Measurements from ENCODE around the gene RGS7BP.

The RGS7BP gene

GRCh38 chr5:64637144-64637543 is 131.3 kb downstream of the RGS7BP start:
- Histone ChIP-seq H3K27me3 (ENCODE audit: insufficient read depth, low read length) (no peaks in the 10 kb centered on the region), H3K36me3 (ENCODE audit: insufficient read depth, low read depth, low read length) (no peaks in the 10 kb centered on the region), H3K27ac (ENCODE audit: low read length) (no peak overlapping the region), H3K9ac (ENCODE audit: low read depth, low read length) (no peak overlapping the region), H3K4me1 (ENCODE audit: insufficient read depth, low read length) (no peaks in the 10 kb centered on the region), H3K9me3 (ENCODE audit: insufficient read depth, low read depth, low read length) (no peaks in the 10 kb centered on the region), H3K4me3 (ENCODE audit: low read length) (no peak overlapping the region)

GRCh38 chr5:64637837-64638443 is 132.1 kb downstream of the RGS7BP start:
- Histone ChIP-seq H3K9ac (ENCODE audit: low read depth, low read length) (no peak overlapping the region), H3K4me3 (ENCODE audit: low read length) (peak overlapping the region; percentile 29; the same call in 1 of the 2 replicates)

DNA sequence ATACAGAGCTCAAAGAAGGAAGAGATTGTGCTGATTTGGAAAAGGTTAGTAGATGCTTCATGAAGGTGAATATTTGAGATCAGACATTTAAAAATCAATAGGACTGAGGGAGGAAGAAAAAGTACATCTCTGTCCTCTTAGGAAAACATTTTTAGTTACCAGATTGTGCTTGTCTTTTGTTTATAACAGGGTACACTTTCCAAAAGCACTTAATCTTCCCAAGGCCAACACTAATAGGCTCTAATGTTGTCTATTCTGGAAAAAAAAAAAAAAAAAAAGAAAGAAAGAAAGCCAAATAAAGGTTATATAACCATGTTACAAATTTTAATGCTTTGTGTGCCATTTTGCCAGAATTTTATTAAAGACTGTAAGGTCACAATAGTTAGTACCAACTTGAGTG is 139.0 kb downstream of the RGS7BP start:
- H3K9me3 ChIP-seq (ENCODE audit: insufficient read depth, low read depth, low read length) = no peaks in the 10 kb centered on the region; the same call in 1 of the 2 replicates
- H3K9ac ChIP-seq (ENCODE audit: low read depth, low read length) = no peak overlapping the region
- H3K36me3 ChIP-seq (ENCODE audit: insufficient read depth, low read depth, low read length) = no peaks in the 10 kb centered on the region
- H3K27ac ChIP-seq (ENCODE audit: low read length) = no peak overlapping the region
- H3K4me3 ChIP-seq (ENCODE audit: low read length) = no peak overlapping the region
- H3K4me1 ChIP-seq (ENCODE audit: insufficient read depth, low read length) = peaks cover 7% of the 10 kb centered on the region; the same call in 1 of the 2 replicates
- H3K27me3 ChIP-seq (ENCODE audit: insufficient read depth, low read length) = no peaks in the 10 kb centered on the region

More at GRCh38 chr5:64637837-64638443, 132.1 kb downstream of the RGS7BP start:
- H3K4me1 ChIP-seq (ENCODE audit: insufficient read depth, low read length) = no peaks in the 10 kb centered on the region
- no peaks in the 10 kb centered on the region for H3K9me3 ChIP-seq (ENCODE audit: insufficient read depth, low read depth, low read length)
- no peak overlapping the region for H3K27ac ChIP-seq (ENCODE audit: low read length)
- no peaks in the 10 kb centered on the region for H3K36me3 ChIP-seq (ENCODE audit: insufficient read depth, low read depth, low read length)
- H3K27me3 ChIP-seq (ENCODE audit: insufficient read depth, low read length) = no peaks in the 10 kb centered on the region

- H3K36me3 ChIP-seq (ENCODE audit: insufficient read depth, low read depth, low read length) = no peaks in the 10 kb centered on the region
Observed at GRCh38 chr5:64646169-64646568, 140.4 kb downstream of the RGS7BP start.

DNA sequence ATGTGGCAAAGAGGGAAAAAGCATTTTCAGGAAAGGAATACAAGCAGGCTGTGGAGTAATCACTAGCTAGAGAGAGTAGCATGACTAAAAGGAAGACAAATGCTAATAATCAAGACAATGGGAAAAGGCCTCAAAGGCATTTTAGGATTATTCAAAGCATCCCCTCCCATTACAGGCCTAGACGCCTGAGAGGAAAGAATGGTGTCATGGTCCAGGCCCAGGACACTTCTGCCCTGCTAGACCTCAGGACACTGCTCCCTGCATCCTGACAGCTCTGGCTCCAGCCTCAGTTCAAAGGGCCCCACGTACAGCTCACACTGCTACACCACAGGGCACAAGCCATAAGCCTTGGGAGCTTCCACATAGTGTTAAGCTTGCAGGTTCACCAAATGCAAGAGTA is 143.7 kb downstream of the RGS7BP start:
- peaks cover 4% of the 10 kb centered on the region for H3K9me3 ChIP-seq (ENCODE audit: insufficient read depth, low read depth, low read length)
- no peak overlapping the region for H3K27ac ChIP-seq (ENCODE audit: low read length)
- no peak overlapping the region for H3K9ac ChIP-seq (ENCODE audit: low read depth, low read length)
- H3K4me1 ChIP-seq (ENCODE audit: insufficient read depth, low read length) = peaks cover 7% of the 10 kb centered on the region; the same call in 1 of the 2 replicates
- no peaks in the 10 kb centered on the region for H3K36me3 ChIP-seq (ENCODE audit: insufficient read depth, low read depth, low read length)
- no peaks in the 10 kb centered on the region for H3K27me3 ChIP-seq (ENCODE audit: insufficient read depth, low read length)
- no peak overlapping the region for H3K4me3 ChIP-seq (ENCODE audit: low read length)

More at GRCh38 chr5:64646169-64646568, 140.4 kb downstream of the RGS7BP start:
- H3K9me3 ChIP-seq (ENCODE audit: insufficient read depth, low read depth, low read length) = peaks cover 4% of the 10 kb centered on the region
- no peak overlapping the region for H3K4me3 ChIP-seq (ENCODE audit: low read length)
- no peaks in the 10 kb centered on the region for H3K27me3 ChIP-seq (ENCODE audit: insufficient read depth, low read length)
- peaks cover 7% of the 10 kb centered on the region; the same call in 1 of the 2 replicates for H3K4me1 ChIP-seq (ENCODE audit: insufficient read depth, low read length)
- H3K27ac ChIP-seq (ENCODE audit: low read length) = no peak overlapping the region
- H3K9ac ChIP-seq (ENCODE audit: low read depth, low read length) = no peak overlapping the region

DNA sequence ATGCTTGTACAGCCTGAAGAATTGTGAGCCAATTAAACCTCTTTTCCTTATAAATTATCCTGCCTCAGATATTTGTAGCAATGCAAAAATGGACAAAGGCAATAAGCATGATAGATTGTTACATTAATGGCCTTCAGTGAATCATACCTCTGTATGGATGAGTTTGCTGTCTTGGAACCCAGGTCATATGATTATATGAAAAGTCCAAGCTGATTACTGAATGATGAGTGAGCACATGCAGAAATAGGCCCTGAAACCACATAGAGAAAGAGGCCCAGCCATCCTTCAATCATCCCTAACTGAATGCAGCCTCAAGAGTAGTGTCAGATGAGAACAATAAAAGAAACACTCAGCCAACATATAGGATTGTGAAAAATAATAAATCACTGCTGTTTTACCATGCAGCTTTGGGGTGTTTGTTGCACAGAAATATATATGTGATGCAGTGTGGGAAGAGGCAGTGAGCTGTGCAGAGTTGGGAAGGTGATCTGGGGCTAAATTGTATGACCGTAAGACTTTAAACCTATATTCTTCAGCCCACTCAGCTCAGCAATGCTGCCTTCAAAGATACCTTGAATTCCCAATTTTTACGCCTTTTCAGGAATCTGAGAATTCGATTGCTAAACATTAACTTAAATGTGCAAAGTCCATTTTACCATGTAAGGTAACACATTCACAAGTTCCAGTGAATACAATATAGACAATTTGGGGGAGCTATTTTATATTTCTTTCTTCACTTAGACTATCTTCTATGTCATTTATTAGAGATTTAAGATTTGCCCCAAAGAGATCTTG is 148.1 kb downstream of the RGS7BP start:
- no peaks in the 10 kb centered on the region for H3K4me1 ChIP-seq (ENCODE audit: insufficient read depth, low read length)
- H3K36me3 ChIP-seq (ENCODE audit: insufficient read depth, low read depth, low read length) = no peaks in the 10 kb centered on the region
- no peak overlapping the region for H3K4me3 ChIP-seq (ENCODE audit: low read length)
- H3K9me3 ChIP-seq (ENCODE audit: insufficient read depth, low read depth, low read length) = peaks cover 8% of the 10 kb centered on the region
- H3K9ac ChIP-seq (ENCODE audit: low read depth, low read length) = no peak overlapping the region
- H3K27me3 ChIP-seq (ENCODE audit: insufficient read depth, low read length) = no peaks in the 10 kb centered on the region
- H3K27ac ChIP-seq (ENCODE audit: low read length) = no peak overlapping the region

- H3K36me3 ChIP-seq (ENCODE audit: insufficient read depth, low read depth, low read length) = no peaks in the 10 kb centered on the region
- H3K4me1 ChIP-seq (ENCODE audit: insufficient read depth, low read length) = no peaks in the 10 kb centered on the region
- H3K9me3 ChIP-seq (ENCODE audit: insufficient read depth, low read depth, low read length) = peaks cover 8% of the 10 kb centered on the region
- H3K27me3 ChIP-seq (ENCODE audit: insufficient read depth, low read length) = no peaks in the 10 kb centered on the region
- H3K27ac ChIP-seq (ENCODE audit: low read length) = no peak overlapping the region
- no peak overlapping the region for H3K4me3 ChIP-seq (ENCODE audit: low read length)
- H3K9ac ChIP-seq (ENCODE audit: low read depth, low read length) = no peak overlapping the region
Observed at GRCh38 chr5:64654561-64654938, 148.7 kb downstream of the RGS7BP start.

GRCh38 chr5:64655596-64655995 is 149.8 kb downstream of the RGS7BP start:
- Histone ChIP-seq H3K36me3 (ENCODE audit: insufficient read depth, low read depth, low read length) (no peaks in the 10 kb centered on the region), H3K4me1 (ENCODE audit: insufficient read depth, low read length) (no peaks in the 10 kb centered on the region), H3K9ac (ENCODE audit: low read depth, low read length) (no peak overlapping the region), H3K27ac (ENCODE audit: low read length) (no peak overlapping the region), H3K9me3 (ENCODE audit: insufficient read depth, low read depth, low read length) (peaks cover 8% of the 10 kb centered on the region), H3K4me3 (ENCODE audit: low read length) (no peak overlapping the region), H3K27me3 (ENCODE audit: insufficient read depth, low read length) (no peaks in the 10 kb centered on the region)

- Histone ChIP-seq H3K27me3 (ENCODE audit: insufficient read depth, low read length) (no peaks in the 10 kb centered on the region), H3K36me3 (ENCODE audit: insufficient read depth, low read depth, low read length) (no peaks in the 10 kb centered on the region), H3K4me1 (ENCODE audit: insufficient read depth, low read length) (no peaks in the 10 kb centered on the region), H3K9me3 (ENCODE audit: insufficient read depth, low read depth, low read length) (peaks cover 4% of the 10 kb centered on the region; the same call in 1 of the 2 replicates), H3K9ac (ENCODE audit: low read depth, low read length) (no peak overlapping the region), H3K4me3 (ENCODE audit: low read length) (no peak overlapping the region), H3K27ac (ENCODE audit: low read length) (no peak overlapping the region)
Observed at GRCh38 chr5:64659289-64659688, 153.5 kb downstream of the RGS7BP start.

Measured in iPS-20b (cell line).